Measurements from ENCODE around the gene NXN. TPM values are rescaled to one million over a fixed set of nuclear protein-coding genes. Genes with fewer than 3 reads are reported as not detected.

The NXN gene
- total RNA-seq, 5 donors from 2014 or later (not counting 1 experiment from before 2014, with no cell fraction given): 0.56 to 1.3 (median 0.96) TPM

DNA sequence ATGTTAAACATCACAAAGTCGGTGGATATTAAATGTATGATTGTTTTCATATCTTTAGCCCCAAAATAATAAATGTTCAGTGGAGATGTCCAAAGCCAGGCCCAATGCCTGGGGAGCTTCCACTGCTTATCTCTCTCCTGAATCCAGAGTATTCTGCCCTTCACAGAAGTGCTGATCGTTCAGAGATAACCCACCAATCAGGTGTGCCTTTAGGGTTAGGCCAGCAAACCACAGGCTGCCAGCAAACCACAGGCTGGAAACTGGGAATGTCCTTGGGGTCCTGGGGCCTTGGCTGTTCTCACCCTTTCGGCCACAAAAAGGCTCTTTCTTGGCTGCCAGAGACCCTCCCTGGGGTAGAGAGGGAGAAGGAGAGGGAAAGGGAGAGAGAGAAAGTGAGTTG lies 33.9 kb downstream of the NXN start:
- ATAC-seq (replicated peaks in 1 of 4): no peak
- no peak for DNase-seq
- no peak overlapping the region for H3K4me3 ChIP-seq (ENCODE audit: control insufficient read depth in 1 of 2, extremely low read depth in 1 of 2, low read length in 1 of 2)
- ChIA-PET CTCF (no interaction called here), POLR2A (no interaction called here)
- H3K36me3 ChIP-seq (ENCODE audit: control insufficient read depth in 2 of 2, extremely low read depth in 1 of 2, insufficient read depth in 1 of 2, low read length in 1 of 2): no peaks in the 10 kb centered on the region
- WGBS (ENCODE audit: insufficient coverage): 43% methylated on average over 1 of the region's 3 CpGs
- no peaks in the 10 kb centered on the region for H3K9me3 ChIP-seq
- Mint-ChIP-seq H3K27ac (no peak overlapping the region), H3K36me3 (no peaks in the 10 kb centered on the region), H3K4me3 (no peak overlapping the region), H3K27me3 (peaks cover 8 to 10% of the 10 kb centered on the region in 2 donors), H3K4me1 (no peaks in the 10 kb centered on the region), H3K9me3 (no peaks in the 10 kb centered on the region)
- peaks cover 2 to 14% of the 10 kb centered on the region in 2 experiments for H3K27me3 ChIP-seq (replicated peaks in 1 of 2; ENCODE audit: control insufficient read depth in 2 of 2, extremely low read depth in 1 of 2, insufficient read depth in 2 of 2, low read length in 1 of 2)
- no peak overlapping the region for H3K27ac ChIP-seq (ENCODE audit: low read length)
- H3K4me1 ChIP-seq (ENCODE audit: control insufficient read depth in 1 of 2, extremely low read depth in 1 of 2, insufficient read depth in 2 of 2, low read length in 2 of 2): no peaks in the 10 kb centered on the region

DNA sequence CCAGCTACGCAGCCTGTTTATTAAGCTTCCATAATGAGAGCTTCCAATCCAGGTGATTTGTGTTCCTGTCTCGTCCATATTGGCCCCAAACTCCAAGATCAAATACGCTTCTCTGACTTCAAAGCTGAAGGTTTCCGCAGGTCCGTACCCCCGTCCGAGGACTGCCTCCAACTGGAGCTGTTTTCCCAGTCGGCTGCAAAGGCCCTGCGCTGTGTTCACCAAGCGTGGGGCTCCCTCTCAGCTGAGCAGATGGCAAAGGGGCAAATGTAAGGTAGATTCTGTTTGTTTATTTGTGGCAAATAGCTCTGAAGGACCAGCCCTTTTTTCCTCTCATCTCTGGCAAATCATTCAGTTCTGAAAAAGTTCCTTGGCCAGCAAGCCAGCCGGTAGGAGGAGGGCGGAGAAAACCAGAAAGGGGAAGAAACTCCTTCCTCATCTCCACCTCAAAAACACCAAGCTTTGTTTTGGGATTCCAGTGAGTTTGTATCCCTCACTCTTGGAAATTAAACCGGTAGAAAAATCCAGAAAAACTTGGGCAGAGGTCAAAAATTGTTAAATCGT lies 35.2 kb downstream of the NXN start:
- Histone ChIP-seq H3K9me3 (no peaks in the 10 kb centered on the region), H3K4me3 (ENCODE audit: control insufficient read depth in 1 of 2, extremely low read depth in 1 of 2, low read length in 1 of 2) (no peak overlapping the region), H3K36me3 (ENCODE audit: control insufficient read depth in 2 of 2, extremely low read depth in 1 of 2, insufficient read depth in 1 of 2, low read length in 1 of 2) (no peaks in the 10 kb centered on the region), H3K27ac (ENCODE audit: low read length) (no peak overlapping the region), H3K4me1 (ENCODE audit: control insufficient read depth in 1 of 2, extremely low read depth in 1 of 2, insufficient read depth in 2 of 2, low read length in 2 of 2) (no peaks in the 10 kb centered on the region), H3K27me3 (replicated peaks in 1 of 2; ENCODE audit: control insufficient read depth in 2 of 2, extremely low read depth in 1 of 2, insufficient read depth in 2 of 2, low read length in 1 of 2) (peaks cover 0 to 3% of the 10 kb centered on the region in 2 experiments)
- H3K4me1 Mint-ChIP-seq: no peaks in the 10 kb centered on the region
- WGBS (ENCODE audit: insufficient coverage): 71% methylated on average over 9 of the region's 14 CpGs
- ChIA-PET POLR2A (no interaction called here), CTCF (no interaction called here)
- no peak overlapping the region for H3K27ac Mint-ChIP-seq
- peaks cover 0 to 4% of the 10 kb centered on the region in 2 donors for H3K27me3 Mint-ChIP-seq
- no peak for DNase-seq
- H3K36me3 Mint-ChIP-seq: no peaks in the 10 kb centered on the region
- ATAC-seq (replicated peaks in 1 of 4): no peak
- H3K4me3 Mint-ChIP-seq: no peak overlapping the region
- no peaks in the 10 kb centered on the region for H3K9me3 Mint-ChIP-seq

DNA sequence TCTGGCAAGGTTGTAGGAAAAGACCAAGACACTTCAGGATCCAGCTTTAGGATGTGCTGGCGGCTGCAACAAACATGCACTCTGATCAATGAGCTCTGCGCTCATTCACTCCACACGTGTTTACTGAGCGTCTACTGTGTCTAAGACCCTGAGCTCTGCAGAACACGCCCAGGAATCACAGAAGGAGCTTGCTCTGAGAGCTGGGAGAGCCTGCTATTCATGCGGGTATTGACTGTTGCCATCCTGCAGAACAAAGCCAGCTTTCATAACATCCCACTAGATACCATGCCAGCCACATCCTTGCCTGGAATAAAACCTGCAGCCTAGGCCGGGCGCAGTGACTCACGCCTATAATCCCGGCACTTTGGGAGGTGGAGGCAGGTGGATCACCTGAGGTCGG lies 44.1 kb downstream of the NXN start:
- CTCF ChIA-PET: no interaction called here
- Mint-ChIP-seq H3K27ac (no peak overlapping the region), H3K9me3 (no peaks in the 10 kb centered on the region), H3K27me3 (peaks cover 0 to 13% of the 10 kb centered on the region in 2 donors), H3K4me3 (no peak overlapping the region), H3K36me3 (no peaks in the 10 kb centered on the region), H3K4me1 (no peaks in the 10 kb centered on the region)
- peaks cover 0 to 9% of the 10 kb centered on the region in 2 experiments for H3K27me3 ChIP-seq (replicated peaks in 1 of 2; ENCODE audit: control insufficient read depth in 2 of 2, extremely low read depth in 1 of 2, insufficient read depth in 2 of 2, low read length in 1 of 2)
- H3K9me3 ChIP-seq: no peaks in the 10 kb centered on the region
- POLR2A ChIA-PET: no interaction called here
- no peak for ATAC-seq (replicated peaks in 1 of 4)
- no peaks in the 10 kb centered on the region for H3K4me1 ChIP-seq (ENCODE audit: control insufficient read depth in 1 of 2, extremely low read depth in 1 of 2, insufficient read depth in 2 of 2, low read length in 2 of 2)
- DNase-seq: no peak
- H3K4me3 ChIP-seq (ENCODE audit: control insufficient read depth in 1 of 2, extremely low read depth in 1 of 2, low read length in 1 of 2): no peak overlapping the region
- WGBS (ENCODE audit: insufficient coverage): 82% methylated on average over 6 of the region's 11 CpGs
- H3K27ac ChIP-seq (ENCODE audit: low read length): no peak overlapping the region
- H3K36me3 ChIP-seq (ENCODE audit: control insufficient read depth in 2 of 2, extremely low read depth in 1 of 2, insufficient read depth in 1 of 2, low read length in 1 of 2): no peaks in the 10 kb centered on the region

DNA sequence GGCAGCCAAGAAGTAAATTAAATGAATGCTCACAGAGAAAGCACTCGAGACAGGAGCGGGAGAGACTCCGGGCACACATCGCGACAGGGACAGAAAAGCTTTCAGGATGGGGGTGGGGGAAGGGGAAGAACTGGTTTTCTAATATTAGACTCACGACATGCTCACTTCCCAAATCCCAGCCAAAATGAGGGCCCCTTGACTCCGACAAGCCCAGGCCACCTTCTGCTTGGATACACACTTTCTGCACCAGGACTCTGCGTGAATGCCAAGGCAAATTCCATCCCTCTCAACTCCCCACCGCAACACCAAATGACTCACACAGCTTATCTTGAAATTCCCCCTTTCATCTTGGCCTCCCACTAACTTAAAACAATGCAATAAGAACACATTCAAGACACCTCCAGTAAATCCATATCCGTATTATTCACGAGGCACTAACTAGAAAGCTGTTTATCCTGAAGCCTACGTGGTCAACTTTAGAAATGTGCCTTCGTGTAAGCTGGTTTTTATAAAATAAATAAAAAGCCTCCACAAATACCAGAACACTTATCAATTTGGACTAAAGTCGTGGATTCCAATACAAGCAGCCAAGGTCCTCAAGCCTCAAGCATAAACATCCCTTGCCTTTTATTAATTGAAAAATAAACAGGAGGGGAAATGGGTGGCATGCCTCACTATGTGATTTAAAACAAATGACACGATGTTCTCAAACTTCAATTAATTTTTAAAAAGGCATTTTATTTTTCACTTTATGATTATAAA lies 46.1 kb downstream of the NXN start:
- no peak for DNase-seq
- Mint-ChIP-seq H3K27ac (no peak overlapping the region), H3K27me3 (peaks cover 0 to 14% of the 10 kb centered on the region in 2 donors), H3K4me1 (no peaks in the 10 kb centered on the region), H3K4me3 (no peak overlapping the region), H3K36me3 (no peaks in the 10 kb centered on the region), H3K9me3 (no peaks in the 10 kb centered on the region)
- no peaks in the 10 kb centered on the region for H3K9me3 ChIP-seq
- H3K27ac ChIP-seq (ENCODE audit: low read length): no peak overlapping the region
- no peak overlapping the region for H3K4me3 ChIP-seq (ENCODE audit: control insufficient read depth in 1 of 2, extremely low read depth in 1 of 2, low read length in 1 of 2)
- no peaks in the 10 kb centered on the region for H3K4me1 ChIP-seq (ENCODE audit: control insufficient read depth in 1 of 2, extremely low read depth in 1 of 2, insufficient read depth in 2 of 2, low read length in 2 of 2)
- no peak for ATAC-seq (replicated peaks in 1 of 4)
- H3K36me3 ChIP-seq (ENCODE audit: control insufficient read depth in 2 of 2, extremely low read depth in 1 of 2, insufficient read depth in 1 of 2, low read length in 1 of 2): no peaks in the 10 kb centered on the region
- ChIA-PET CTCF (no interaction called here), POLR2A (no interaction called here)
- H3K27me3 ChIP-seq (replicated peaks in 1 of 2; ENCODE audit: control insufficient read depth in 2 of 2, extremely low read depth in 1 of 2, insufficient read depth in 2 of 2, low read length in 1 of 2): peaks cover 0 to 11% of the 10 kb centered on the region in 2 experiments
- 59% methylated on average over 6 of the region's 15 CpGs for WGBS (ENCODE audit: insufficient coverage)

DNA sequence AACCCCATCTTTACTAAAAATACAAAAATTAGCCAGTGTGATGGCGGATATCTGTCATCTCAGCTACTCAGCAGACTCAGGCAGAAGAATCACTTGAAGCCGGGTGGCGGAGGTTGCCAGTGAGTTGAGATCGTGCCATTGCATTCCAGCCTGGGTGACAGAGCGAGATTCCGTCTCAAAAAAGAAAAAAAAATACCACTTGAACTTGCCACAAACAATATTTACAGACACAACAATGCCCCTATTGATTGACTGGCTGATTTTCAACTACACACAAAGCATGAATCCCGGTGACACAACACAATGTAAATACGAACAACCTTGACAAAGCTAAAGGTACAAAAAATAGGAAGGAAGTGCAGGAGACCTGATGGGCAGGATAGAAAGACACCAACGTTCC lies 49.3 kb downstream of the NXN start:
- Mint-ChIP-seq H3K9me3 (no peaks in the 10 kb centered on the region), H3K36me3 (no peaks in the 10 kb centered on the region), H3K4me1 (no peaks in the 10 kb centered on the region), H3K27ac (no peak overlapping the region), H3K27me3 (peaks cover 7 to 21% of the 10 kb centered on the region in 2 donors), H3K4me3 (no peak overlapping the region)
- WGBS (ENCODE audit: insufficient coverage): 82% methylated on average over 7 of the region's 9 CpGs
- Histone ChIP-seq H3K4me1 (ENCODE audit: control insufficient read depth in 1 of 2, extremely low read depth in 1 of 2, insufficient read depth in 2 of 2, low read length in 2 of 2) (no peaks in the 10 kb centered on the region), H3K36me3 (ENCODE audit: control insufficient read depth in 2 of 2, extremely low read depth in 1 of 2, insufficient read depth in 1 of 2, low read length in 1 of 2) (no peaks in the 10 kb centered on the region), H3K4me3 (ENCODE audit: control insufficient read depth in 1 of 2, extremely low read depth in 1 of 2, low read length in 1 of 2) (no peak overlapping the region), H3K27me3 (replicated peaks in 1 of 2; ENCODE audit: control insufficient read depth in 2 of 2, extremely low read depth in 1 of 2, insufficient read depth in 2 of 2, low read length in 1 of 2) (peaks cover 0 to 25% of the 10 kb centered on the region in 2 experiments), H3K27ac (ENCODE audit: low read length) (no peak overlapping the region), H3K9me3 (no peaks in the 10 kb centered on the region)
- ATAC-seq (replicated peaks in 1 of 4) (no peak), DNase-seq (no peak)
- POLR2A ChIA-PET: no interaction called here
- CTCF ChIA-PET: no interaction called here

DNA sequence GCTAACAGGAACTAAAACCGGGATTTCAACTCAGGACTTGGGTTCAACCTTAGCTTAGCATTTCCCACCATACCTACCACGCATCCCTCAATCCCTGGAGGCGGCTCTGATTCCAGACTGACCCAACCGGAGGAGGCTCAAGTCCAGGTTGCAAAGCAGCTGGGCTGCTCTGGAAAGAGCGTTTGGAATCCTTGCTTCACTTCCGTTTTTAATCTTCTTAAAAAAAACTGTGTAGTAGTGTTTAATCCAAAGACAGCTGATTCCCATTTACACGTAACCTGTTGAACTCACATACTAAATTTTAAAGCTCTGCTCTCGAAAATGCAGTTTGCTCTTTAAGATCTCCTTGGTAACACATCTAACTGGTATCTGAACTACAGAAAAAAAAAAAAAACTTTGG lies 50.0 kb downstream of the NXN start:
- Mint-ChIP-seq H3K36me3 (no peaks in the 10 kb centered on the region), H3K9me3 (no peaks in the 10 kb centered on the region), H3K27me3 (peaks cover 7 to 21% of the 10 kb centered on the region in 2 donors), H3K4me3 (no peak overlapping the region), H3K27ac (no peak overlapping the region), H3K4me1 (no peaks in the 10 kb centered on the region)
- Histone ChIP-seq H3K36me3 (ENCODE audit: control insufficient read depth in 2 of 2, extremely low read depth in 1 of 2, insufficient read depth in 1 of 2, low read length in 1 of 2) (no peaks in the 10 kb centered on the region), H3K27me3 (replicated peaks in 1 of 2; ENCODE audit: control insufficient read depth in 2 of 2, extremely low read depth in 1 of 2, insufficient read depth in 2 of 2, low read length in 1 of 2) (peaks cover 0 to 31% of the 10 kb centered on the region in 2 experiments), H3K4me1 (ENCODE audit: control insufficient read depth in 1 of 2, extremely low read depth in 1 of 2, insufficient read depth in 2 of 2, low read length in 2 of 2) (no peaks in the 10 kb centered on the region), H3K9me3 (no peaks in the 10 kb centered on the region), H3K27ac (ENCODE audit: low read length) (no peak overlapping the region), H3K4me3 (ENCODE audit: control insufficient read depth in 1 of 2, extremely low read depth in 1 of 2, low read length in 1 of 2) (no peak overlapping the region)
- DNase-seq: no peak
- ChIA-PET CTCF (no interaction called here), POLR2A (no interaction called here)
- ATAC-seq (replicated peaks in 1 of 4): no peak
- 91% methylated on average over 2 of the region's 8 CpGs for WGBS (ENCODE audit: insufficient coverage)

Data from T-cell (primary cell).